CD4-positive, alpha-beta T cell (primary cell): ENCODE measurements around the gene MAZ. TPM values are rescaled to one million over a fixed set of nuclear protein-coding genes. Genes with fewer than 3 reads are reported as not detected.

ENCODE experiments used
- ATAC-seq: fragments of 200-7000 bp; cut with Tn5 transposase; one replicate; pipeline ENCODE4 v1.10.0; 2022; ENCODE audit warnings: mild to moderate bottlenecking; ENCODE audit not compliant: poor library complexity
- CTCF ChIA-PET: fragments of 350-600 bp; sonication (Branson Sonifier 250); formaldehyde crosslinking; loops from one replicate; lab custom pipeline; 2021; ENCODE audit warnings: antibody characterized with exemption, inconsistent platforms; lab: Charles Lee
- POLR2A ChIA-PET: fragments of 350-600 bp; sonication (Branson Sonifier 250); formaldehyde crosslinking; loops from one replicate; lab custom pipeline; 2021; ENCODE audit warnings: antibody characterized with exemption, inconsistent platforms; lab: Charles Lee
- DNase-seq, 14 experiments: peaks; one replicate each; pipeline ENCODE4 v3.0.0-alpha.2; 2013 to 2020; ENCODE audit warnings: mixed read lengths in 2 of 14
- H3K27ac ChIP-seq, 2 donors: one replicate each; pipeline versions ENCODE4 v1.5.1 to v1.7.0; 2013; ENCODE audit warnings: low read length in 2 of 2, low read depth in 1 of 2, mild to moderate bottlenecking in 1 of 2
- H3K27me3 ChIP-seq, 2 experiments: 1 replicate in 1 of 2; 2 replicates in 1 of 2; pipeline versions ENCODE4 v1.6.1 to v1.7.0; 2013; ENCODE audit warnings: low read length in 2 of 2, control low read depth in 1 of 2, mild to moderate bottlenecking in 1 of 2, moderate library complexity in 1 of 2; ENCODE audit not compliant: insufficient read depth in 2 of 2, control insufficient read depth in 1 of 2
- H3K36me3 ChIP-seq: one replicate; pipeline ENCODE4 v1.6.1; 2013; ENCODE audit warnings: low read length, control low read depth; ENCODE audit not compliant: insufficient read depth
- H3K4me1 ChIP-seq: one replicate; pipeline ENCODE4 v1.6.1; 2013; ENCODE audit warnings: low read length, control low read depth; ENCODE audit not compliant: insufficient read depth
- H3K4me3 ChIP-seq: one replicate; pipeline ENCODE4 v1.5.1; 2013; ENCODE audit warnings: mild to moderate bottlenecking, low read length, moderate library complexity
- H3K9me3 ChIP-seq, 2 experiments: 1 replicate in 1 of 2; 2 replicates in 1 of 2; pipeline versions ENCODE4 v1.6.1 to v1.7.0; 2013; ENCODE audit warnings: low read length in 2 of 2, mild to moderate bottlenecking in 2 of 2, control low read depth in 1 of 2, moderate library complexity in 1 of 2; ENCODE audit not compliant: control insufficient read depth in 1 of 2, insufficient read depth in 1 of 2
- H3K27ac Mint-ChIP-seq: one replicate; pipeline ENCODE4 v1.8.0; 2020; ENCODE audit warnings: mixed read lengths
- H3K27me3 Mint-ChIP-seq: one replicate; pipeline ENCODE4 v1.8.0; 2021; ENCODE audit warnings: mixed read lengths
- H3K36me3 Mint-ChIP-seq: one replicate; pipeline ENCODE4 v1.8.0; 2021; ENCODE audit warnings: low read depth, mixed read lengths
- H3K4me1 Mint-ChIP-seq: one replicate; pipeline ENCODE4 v1.8.0; 2021; ENCODE audit warnings: low read depth, mixed read lengths
- H3K4me3 Mint-ChIP-seq: one replicate; pipeline ENCODE4 v1.8.0; 2020; ENCODE audit warnings: mild to moderate bottlenecking, mixed read lengths
- H3K9me3 Mint-ChIP-seq: one replicate; pipeline ENCODE4 v1.8.0; 2020; ENCODE audit warnings: mixed read lengths
- intact Hi-C, 2 experiments: fragments of 100-400 bp; cut with DNase I in 1 of 2; cut with micrococcal nuclease in 1 of 2; formaldehyde crosslinking; loops; one replicate each; pipeline versions ENCODE4 v1.15.1 to v1.9.0; 2023 to 2025; cut with DNase I, micrococcal nuclease
- total RNA-seq, 174 experiments: library from RNA in 2 of 174; stranded (reverse) in 2 of 174; gene quantifications; one replicate each; pipeline ENCODE4 v1.2.3 and lab custom pipeline; 2021 to 2026
- TF ChIP-seq, protein P1 (sequence below): fragments of 200-600 bp; IDR thresholded peaks from one replicate; pipeline ENCODE4 v1.8.0; 2022; ENCODE audit warnings: antibody characterized with exemption, mild to moderate bottlenecking

MAZ gene
- total RNA-seq, 2 experiments from 2014 or later, result 251 to 253 TPM

DNA sequence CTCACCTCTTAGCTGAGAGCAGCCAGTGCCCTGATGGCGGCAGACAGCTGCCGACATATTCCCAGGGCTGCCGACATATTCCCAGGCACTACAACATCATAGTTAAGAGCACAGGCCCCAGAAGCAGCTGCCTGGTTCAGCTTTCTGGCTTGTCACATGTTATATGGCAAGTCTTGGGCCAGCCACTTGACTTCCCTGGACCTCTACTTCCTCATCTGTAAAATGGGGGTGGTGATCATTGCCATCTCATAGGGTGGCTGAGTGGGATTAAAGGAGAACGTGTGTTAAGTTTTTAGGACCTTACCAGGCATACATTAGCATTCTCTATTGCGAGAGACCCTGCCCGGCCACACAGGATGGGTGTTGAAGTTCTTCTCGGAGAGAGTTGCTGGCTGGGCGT, 37.6 kb downstream of the MAZ start:
- ChIA-PET POLR2A (interaction anchor here (0.7 to 1.8 kb wide), 2 partner anchors 17 to 36 kb away, joined by 4 to 5 read pairs; no protein-coding TSS in a partner anchor), CTCF (interaction anchor here (1.0 to 1.1 kb wide), 2 partner anchors 23 to 53 kb away, joined by 3 to 4 read pairs; partner anchors contain the start of gene KIF22)
- no peaks in the 10 kb centered on the region for H3K27me3 Mint-ChIP-seq
- no peak overlapping the region for H3K27ac ChIP-seq
- H3K27me3 ChIP-seq, result no peaks in the 10 kb centered on the region
- TF ChIP-seq, protein P1, sequence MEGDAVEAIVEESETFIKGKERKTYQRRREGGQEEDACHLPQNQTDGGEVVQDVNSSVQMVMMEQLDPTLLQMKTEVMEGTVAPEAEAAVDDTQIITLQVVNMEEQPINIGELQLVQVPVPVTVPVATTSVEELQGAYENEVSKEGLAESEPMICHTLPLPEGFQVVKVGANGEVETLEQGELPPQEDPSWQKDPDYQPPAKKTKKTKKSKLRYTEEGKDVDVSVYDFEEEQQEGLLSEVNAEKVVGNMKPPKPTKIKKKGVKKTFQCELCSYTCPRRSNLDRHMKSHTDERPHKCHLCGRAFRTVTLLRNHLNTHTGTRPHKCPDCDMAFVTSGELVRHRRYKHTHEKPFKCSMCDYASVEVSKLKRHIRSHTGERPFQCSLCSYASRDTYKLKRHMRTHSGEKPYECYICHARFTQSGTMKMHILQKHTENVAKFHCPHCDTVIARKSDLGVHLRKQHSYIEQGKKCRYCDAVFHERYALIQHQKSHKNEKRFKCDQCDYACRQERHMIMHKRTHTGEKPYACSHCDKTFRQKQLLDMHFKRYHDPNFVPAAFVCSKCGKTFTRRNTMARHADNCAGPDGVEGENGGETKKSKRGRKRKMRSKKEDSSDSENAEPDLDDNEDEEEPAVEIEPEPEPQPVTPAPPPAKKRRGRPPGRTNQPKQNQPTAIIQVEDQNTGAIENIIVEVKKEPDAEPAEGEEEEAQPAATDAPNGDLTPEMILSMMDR, result no peak
- no peak overlapping the region for H3K27ac Mint-ChIP-seq
- no peaks in the 10 kb centered on the region for H3K9me3 Mint-ChIP-seq
- H3K4me1 Mint-ChIP-seq, result peaks cover 7% of the 10 kb centered on the region
- H3K4me1 ChIP-seq, result peaks cover 7% of the 10 kb centered on the region
- H3K4me3 ChIP-seq, result no peak overlapping the region
- no peak for DNase-seq
- peaks cover 84% of the 10 kb centered on the region for H3K36me3 ChIP-seq
- H3K9me3 ChIP-seq, result no peaks in the 10 kb centered on the region
- no peak overlapping the region for H3K4me3 Mint-ChIP-seq
- H3K36me3 Mint-ChIP-seq, result peaks cover 80% of the 10 kb centered on the region
- ATAC-seq, result no peak
- intact Hi-C loops, result no loop called here

DNA sequence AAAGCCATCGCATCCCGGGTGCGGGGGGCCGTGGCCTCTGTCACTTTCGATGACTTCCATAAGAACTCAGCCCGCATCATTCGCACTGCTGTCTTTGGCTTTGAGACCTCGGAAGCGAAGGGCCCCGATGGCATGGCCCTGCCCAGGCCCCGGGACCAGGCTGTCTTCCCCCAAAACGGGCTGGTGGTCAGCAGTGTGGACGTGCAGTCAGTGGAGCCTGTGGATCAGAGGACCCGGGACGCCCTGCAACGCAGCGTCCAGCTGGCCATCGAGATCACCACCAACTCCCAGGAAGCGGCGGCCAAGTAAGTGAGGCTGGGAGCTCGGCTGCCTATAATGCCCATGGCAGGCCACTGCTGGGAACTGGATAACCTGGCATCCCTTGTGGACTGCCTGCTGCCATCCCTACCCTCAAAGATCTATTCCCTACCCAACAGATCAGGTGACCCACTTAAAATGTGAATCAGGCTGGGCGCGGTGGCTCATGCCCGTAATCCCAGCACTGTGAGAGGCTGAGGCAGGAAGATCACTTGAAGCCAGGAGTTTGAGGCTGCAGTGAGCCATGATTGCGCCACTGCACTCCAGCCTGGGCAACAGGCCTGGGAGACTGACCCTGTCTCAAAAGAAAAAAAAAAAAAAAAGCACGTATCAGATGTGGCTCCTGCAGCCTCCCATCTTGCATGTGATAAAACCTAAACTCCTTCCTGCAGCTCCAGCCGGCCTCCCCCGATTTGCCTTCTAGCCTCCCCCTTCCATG, 38.4 kb downstream of the MAZ start:
- ChIA-PET POLR2A (no interaction called here), CTCF (no interaction called here)
- no peaks in the 10 kb centered on the region for H3K9me3 Mint-ChIP-seq
- H3K27me3 ChIP-seq, result no peaks in the 10 kb centered on the region
- no peaks in the 10 kb centered on the region for H3K9me3 ChIP-seq
- ATAC-seq, result no peak
- H3K36me3 Mint-ChIP-seq, result peaks cover 72% of the 10 kb centered on the region
- no peak overlapping the region for H3K4me3 Mint-ChIP-seq
- no peak for DNase-seq
- TF ChIP-seq, protein P1, result no peak
- no peaks in the 10 kb centered on the region for H3K27me3 Mint-ChIP-seq
- peaks cover 7% of the 10 kb centered on the region for H3K4me1 ChIP-seq
- no peak overlapping the region for H3K4me3 ChIP-seq
- intact Hi-C loops, result loop anchor here in 1 of 2 experiments (5.0 kb wide), 1 partner anchor 178 kb away; the partner anchor contains the start of gene C16orf92
- H3K27ac ChIP-seq, result no peak overlapping the region
- peaks cover 7% of the 10 kb centered on the region for H3K4me1 Mint-ChIP-seq
- no peak overlapping the region for H3K27ac Mint-ChIP-seq
- H3K36me3 ChIP-seq, result peaks cover 75% of the 10 kb centered on the region

DNA sequence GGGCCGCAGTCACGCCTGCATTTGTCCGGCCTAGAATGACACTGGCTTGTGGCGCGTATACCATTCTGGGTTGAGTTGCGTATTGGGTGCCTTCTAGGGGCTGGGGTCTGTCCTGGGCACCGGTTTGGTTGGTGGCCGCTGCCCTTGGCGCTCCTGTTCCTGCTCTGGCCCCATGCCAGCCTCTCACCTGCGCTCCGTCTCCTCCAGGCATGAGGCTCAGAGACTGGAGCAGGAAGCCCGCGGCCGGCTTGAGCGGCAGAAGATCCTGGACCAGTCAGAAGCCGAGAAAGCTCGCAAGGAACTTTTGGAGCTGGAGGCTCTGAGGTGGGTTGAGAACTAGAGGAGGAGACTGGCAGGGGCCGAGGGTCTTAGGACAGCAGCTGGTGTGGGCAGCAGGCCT, 39.3 kb downstream of the MAZ start:
- Histone ChIP-seq H3K4me3 (no peak overlapping the region), H3K9me3 (no peaks in the 10 kb centered on the region), H3K36me3 (peaks cover 66% of the 10 kb centered on the region), H3K4me1 (peaks cover 7% of the 10 kb centered on the region), H3K27me3 (no peaks in the 10 kb centered on the region), H3K27ac (no peak overlapping the region)
- Mint-ChIP-seq H3K4me3 (no peak overlapping the region), H3K27me3 (no peaks in the 10 kb centered on the region), H3K4me1 (peaks cover 7% of the 10 kb centered on the region), H3K27ac (no peak overlapping the region), H3K9me3 (no peaks in the 10 kb centered on the region), H3K36me3 (peaks cover 69% of the 10 kb centered on the region)
- ATAC-seq (no peak), DNase-seq (no peak)
- intact Hi-C loops, result loop anchor here in 1 of 2 experiments (5.0 kb wide), 1 partner anchor 177 kb away; the partner anchor contains the start of gene C16orf92
- ChIA-PET CTCF (no interaction called here), POLR2A (interaction anchor here (1.0 kb wide), 1 partner anchor 38 kb away, joined by 3 read pairs; no protein-coding TSS in a partner anchor)
- TF ChIP-seq, protein P1, result no peak
